Measurements from ENCODE around the gene HDGF. TPM values are rescaled to one million over a fixed set of nuclear protein-coding genes. Genes with fewer than 3 reads are reported as not detected.

The HDGF gene
- total and polyA plus RNA-seq, 9 of the 15 experiments (the other 6 are each of a cell fraction or from before 2014, with no cell fraction given): 38.8 to 601 (median 400) TPM

GRCh38 chr1:156746728-156747631 lies 4.5 kb downstream of the HDGF start (continued):
- TF ChIP-seq SIN3A (IDR thresholded peaks at IDR 0.05; ENCODE audit: borderline replicate concordance in 2 of 2, control insufficient read depth in 1 of 2, low read depth in 2 of 2, low read length in 2 of 2) (peak; percentile 61 to 81; a peak in 2 of 4 replicates), TGIF2 (CRISPR knock-in tag; IDR thresholded peaks at IDR 0.05) (no peak), NRF1 (conservative IDR thresholded peaks at IDR 0.05 in 1 of 2, IDR thresholded peaks at IDR 0.05 in 1 of 2) (0 out of 4 replicates have a peak, but pooled peaks of 1 of the 2 experiments have one; percentile 21), HNRNPLL (IDR thresholded peaks at IDR 0.05; ENCODE audit: low read depth, low read length, poor library complexity, severe bottlenecking) (no peak), DIDO1 (tag; IDR thresholded peaks at IDR 0.05; ENCODE audit: low read depth) (no peak), TEAD1 (CRISPR knock-in tag; IDR thresholded peaks at IDR 0.05) (peak in 1 of 2 experiments; percentile 84; a peak in 1 of 4 replicates), FOSL1 (tag; conservative IDR thresholded peaks at IDR 0.05) (peak; percentile 59), ATF3 (IDR thresholded peaks at IDR 0.05) (peak; percentile 35; the same call in 1 of the 2 replicates), ATF3 (CRISPR knock-in tag; conservative IDR thresholded peaks at IDR 0.05) (no peak), MAFG (tag; conservative IDR thresholded peaks at IDR 0.05) (no peak), TCF3 (CRISPR knock-in tag; IDR thresholded peaks at IDR 0.05) (no peak), PHF8 (IDR thresholded peaks at IDR 0.05; ENCODE audit: borderline replicate concordance, low read length) (peak; percentile 44; the same call in 1 of the 2 replicates), MTA1 (IDR thresholded peaks at IDR 0.05; ENCODE audit: borderline replicate concordance) (0 out of 2 replicates have a peak, but pooled peaks have one; percentile 11), POLR2AphosphoS5 (IDR thresholded peaks at IDR 0.05; ENCODE audit: control insufficient read depth, insufficient read depth, low read depth, low read length) (peak; percentile 51; the same call in 1 of the 2 replicates), NR4A1 (CRISPR knock-in tag; IDR thresholded peaks at IDR 0.05) (no peak), NR4A1 (tag; IDR thresholded peaks at IDR 0.05) (no peak), AFF1 (IDR thresholded peaks at IDR 0.05; ENCODE audit: low read depth in 1 of 2, partially characterized antibody in 2 of 2) (peak; percentile 38 to 77), CEBPG (CRISPR knock-in tag; IDR thresholded peaks at IDR 0.05) (no peak), CEBPG (tag; conservative IDR thresholded peaks at IDR 0.05 in 1 of 2, IDR thresholded peaks at IDR 0.05 in 1 of 2) (no peak), PCBP1 (IDR thresholded peaks at IDR 0.05; ENCODE audit: low read depth, low read length, poor library complexity, severe bottlenecking) (peak; percentile 99), MXI1 (IDR thresholded peaks at IDR 0.05; ENCODE audit: low read depth, low read length) (peak; percentile 85)

All from K562 (cell line).